HCT116 (cell line): Measurements from ENCODE around the gene SSU72.
"Not testable (repeated sequence)": the region's sequence is repeated elsewhere in the genome, so short reads cannot be mapped to it uniquely, and the experiment has no call there.

Source experiments
- ATF3 ChIP-seq: IDR thresholded peaks from 2 replicates; pipeline ENCODE4 v1.6.1; 2012
- CTCF ChIP-seq, 3 experiments: fragments of 200-600 bp in 1 of 3; sonication (generic) in 1 of 3; IDR thresholded peaks in 2 of 3; conservative IDR thresholded peaks in 1 of 3; 2 replicates each; pipeline ENCODE4 v1.5.1; 2012 to 2017; ENCODE audit warnings: low read depth in 2 of 3, low read length in 2 of 3, antibody characterized with exemption in 1 of 3, borderline replicate concordance in 1 of 3, control low read depth in 1 of 3, mild to moderate bottlenecking in 1 of 3, mixed read lengths in 1 of 3, mixed run types in 1 of 3, moderate library complexity in 1 of 3; ENCODE audit not compliant: insufficient read depth in 1 of 3
- EZH2 ChIP-seq: fragments of 200-600 bp; sonication (generic); IDR thresholded peaks from 2 replicates; pipeline ENCODE4 v1.6.1; 2017; ENCODE audit warnings: antibody characterized with exemption, mixed run types
- MAX ChIP-seq: IDR thresholded peaks from 2 replicates; pipeline ENCODE4 v1.6.1; 2012
- POLR2A ChIP-seq: IDR thresholded peaks from 2 replicates; pipeline ENCODE4 v1.7.0; 2011; ENCODE audit warnings: borderline replicate concordance; ENCODE audit not compliant: insufficient read depth, insufficient read length; ENCODE audit errors: extremely low read depth
- POLR2AphosphoS5 ChIP-seq: IDR thresholded peaks from 2 replicates; pipeline ENCODE4 v1.6.1; 2011; ENCODE audit warnings: mild to moderate bottlenecking, low read depth, low read length, moderate library complexity
- RAD21 ChIP-seq: IDR thresholded peaks from 2 replicates; pipeline ENCODE4 v1.6.1; 2012; ENCODE audit warnings: low read depth, mild to moderate bottlenecking
- REST ChIP-seq: IDR thresholded peaks from 2 replicates; pipeline ENCODE4 v1.6.1; 2012; ENCODE audit warnings: low read depth
- SIN3A ChIP-seq: IDR thresholded peaks from 2 replicates; pipeline ENCODE4 v1.6.1; 2012; ENCODE audit warnings: low read depth
- YY1 ChIP-seq: IDR thresholded peaks from 2 replicates; pipeline ENCODE4 v1.6.1; 2011; ENCODE audit warnings: low read length, low read depth, moderate library complexity, mild to moderate bottlenecking; ENCODE audit not compliant: insufficient replicate concordance; ENCODE audit errors: extremely low read depth
- ZBTB33 ChIP-seq: IDR thresholded peaks from 2 replicates; pipeline ENCODE4 v1.6.1; 2011; ENCODE audit warnings: mild to moderate bottlenecking, low read length, moderate library complexity; ENCODE audit not compliant: insufficient replicate concordance; ENCODE audit errors: extremely low read depth

- not testable (repeated sequence) for TF ChIP-seq EZH2; CTCF (IDR thresholded peaks at IDR 0.05 in 2 of 3, conservative IDR thresholded peaks at IDR 0.05 in 1 of 3; ENCODE audit: borderline replicate concordance in 1 of 3, insufficient read depth in 1 of 3, low read depth in 2 of 3, low read length in 2 of 3); POLR2A; SIN3A; ZBTB33; ATF3; YY1; POLR2AphosphoS5; REST; RAD21; MAX
Measured at GRCh38 chr1:1508775-1509464, 65.7 kb downstream of the SSU72 start.
